ENCODE data around the gene HIRIP3.
A peak's percentile ranks its signal among the peaks of the same experiment; 100 is the strongest.

Gene HIRIP3

GRCh38 chr16:29995911-29996765 is 721 bp upstream of the HIRIP3 start, which contains the start of gene INO80E:
TSS of gene INO80E (plus strand) at chr16:29996241. CDS start at chr16:29996311, 70 bp downstream.
- H3K36me3 Mint-ChIP-seq (ENCODE audit: low read depth) = peaks cover 30% of the 10 kb centered on the region
- H3K4me3 Mint-ChIP-seq = peak within 1 kb of the TSS; percentile 99
- peaks cover 29% of the 10 kb centered on the region for H3K4me1 Mint-ChIP-seq (ENCODE audit: low read depth)
- H3K9me3 Mint-ChIP-seq = no peaks in the 10 kb centered on the region
- no peaks in the 10 kb centered on the region for H3K27me3 Mint-ChIP-seq (ENCODE audit: low read depth)
- peak within 1 kb of the TSS; percentile 98 for H3K27ac Mint-ChIP-seq

- Mint-ChIP-seq H3K36me3 (ENCODE audit: low read depth) (peaks cover 30% of the 10 kb centered on the region), H3K9me3 (no peaks in the 10 kb centered on the region), H3K4me3 (peak overlapping the region; percentile 99), H3K27ac (peak overlapping the region; percentile 98), H3K4me1 (ENCODE audit: low read depth) (peaks cover 28% of the 10 kb centered on the region), H3K27me3 (ENCODE audit: low read depth) (no peaks in the 10 kb centered on the region)
These were observed 655 bp downstream of the HIRIP3 start for GRCh38 chr16:29994600-29995323.

- Mint-ChIP-seq H3K36me3 (ENCODE audit: low read depth) (peaks cover 28% of the 10 kb centered on the region), H3K4me1 (ENCODE audit: low read depth) (peaks cover 23% of the 10 kb centered on the region), H3K4me3 (peak overlapping the region; percentile 99), H3K27me3 (ENCODE audit: low read depth) (no peaks in the 10 kb centered on the region), H3K9me3 (no peaks in the 10 kb centered on the region), H3K27ac (peak overlapping the region; percentile 98)
These were observed 1.4 kb downstream of the HIRIP3 start for GRCh38 chr16:29993903-29994599.

GRCh38 chr16:29993191-29993902 is 2.1 kb downstream of the HIRIP3 start:
- peaks cover 29% of the 10 kb centered on the region for H3K36me3 Mint-ChIP-seq (ENCODE audit: low read depth)
- peak overlapping the region; percentile 99 for H3K4me3 Mint-ChIP-seq
- H3K9me3 Mint-ChIP-seq = no peaks in the 10 kb centered on the region
- H3K27ac Mint-ChIP-seq = no peak overlapping the region
- no peaks in the 10 kb centered on the region for H3K27me3 Mint-ChIP-seq (ENCODE audit: low read depth)
- H3K4me1 Mint-ChIP-seq (ENCODE audit: low read depth) = peaks cover 21% of the 10 kb centered on the region

GRCh38 chr16:29992344-29992967 is 3.0 kb downstream of the HIRIP3 start:
- peaks cover 34% of the 10 kb centered on the region for H3K36me3 Mint-ChIP-seq (ENCODE audit: low read depth)
- no peaks in the 10 kb centered on the region for H3K27me3 Mint-ChIP-seq (ENCODE audit: low read depth)
- peaks cover 18% of the 10 kb centered on the region for H3K4me1 Mint-ChIP-seq (ENCODE audit: low read depth)
- no peaks in the 10 kb centered on the region for H3K9me3 Mint-ChIP-seq
- H3K27ac Mint-ChIP-seq = peak overlapping the region; percentile 57
- peak overlapping the region; percentile 28 for H3K4me3 Mint-ChIP-seq

GRCh38 chr16:29991571-29991904 is 3.9 kb downstream of the HIRIP3 start:
- H3K27ac Mint-ChIP-seq = no peak overlapping the region
- H3K4me3 Mint-ChIP-seq = no peak overlapping the region
- no peaks in the 10 kb centered on the region for H3K9me3 Mint-ChIP-seq
- peaks cover 13% of the 10 kb centered on the region for H3K4me1 Mint-ChIP-seq (ENCODE audit: low read depth)
- H3K36me3 Mint-ChIP-seq (ENCODE audit: low read depth) = peaks cover 33% of the 10 kb centered on the region
- H3K27me3 Mint-ChIP-seq (ENCODE audit: low read depth) = no peaks in the 10 kb centered on the region

GRCh38 chr16:29990883-29991570 is 4.4 kb downstream of the HIRIP3 start:
- Mint-ChIP-seq H3K9me3 (no peaks in the 10 kb centered on the region), H3K4me3 (no peak overlapping the region), H3K4me1 (ENCODE audit: low read depth) (peaks cover 13% of the 10 kb centered on the region), H3K27ac (no peak overlapping the region), H3K27me3 (ENCODE audit: low read depth) (no peaks in the 10 kb centered on the region), H3K36me3 (ENCODE audit: low read depth) (peaks cover 34% of the 10 kb centered on the region)

GRCh38 chr16:29990034-29990433 is 5.4 kb downstream of the HIRIP3 start:
- Mint-ChIP-seq H3K4me1 (ENCODE audit: low read depth) (peaks cover 13% of the 10 kb centered on the region), H3K36me3 (ENCODE audit: low read depth) (peaks cover 40% of the 10 kb centered on the region), H3K9me3 (no peaks in the 10 kb centered on the region), H3K4me3 (no peak overlapping the region), H3K27me3 (ENCODE audit: low read depth) (no peaks in the 10 kb centered on the region), H3K27ac (no peak overlapping the region)

GRCh38 chr16:29989111-29989858 is 6.1 kb downstream of the HIRIP3 start:
- Mint-ChIP-seq H3K27me3 (ENCODE audit: low read depth) (no peaks in the 10 kb centered on the region), H3K9me3 (no peaks in the 10 kb centered on the region), H3K27ac (no peak overlapping the region), H3K4me1 (ENCODE audit: low read depth) (peaks cover 6% of the 10 kb centered on the region), H3K4me3 (no peak overlapping the region), H3K36me3 (ENCODE audit: low read depth) (peaks cover 37% of the 10 kb centered on the region)

- Mint-ChIP-seq H3K9me3 (no peaks in the 10 kb centered on the region), H3K4me3 (no peak overlapping the region), H3K36me3 (ENCODE audit: low read depth) (peaks cover 37% of the 10 kb centered on the region), H3K27ac (no peak overlapping the region), H3K27me3 (ENCODE audit: low read depth) (no peaks in the 10 kb centered on the region), H3K4me1 (ENCODE audit: low read depth) (no peaks in the 10 kb centered on the region)
These were observed 6.9 kb downstream of the HIRIP3 start for GRCh38 chr16:29988346-29989075.

GRCh38 chr16:29987371-29988085 is 7.9 kb downstream of the HIRIP3 start:
- Mint-ChIP-seq H3K9me3 (no peaks in the 10 kb centered on the region), H3K27ac (no peak overlapping the region), H3K27me3 (ENCODE audit: low read depth) (no peaks in the 10 kb centered on the region), H3K4me1 (ENCODE audit: low read depth) (no peaks in the 10 kb centered on the region), H3K4me3 (no peak overlapping the region), H3K36me3 (ENCODE audit: low read depth) (peaks cover 40% of the 10 kb centered on the region)

GRCh38 chr16:29986931-29987330 is 8.5 kb downstream of the HIRIP3 start:
- H3K27me3 Mint-ChIP-seq (ENCODE audit: low read depth) = no peaks in the 10 kb centered on the region
- no peak overlapping the region for H3K4me3 Mint-ChIP-seq
- H3K27ac Mint-ChIP-seq = no peak overlapping the region
- H3K9me3 Mint-ChIP-seq = no peaks in the 10 kb centered on the region
- no peaks in the 10 kb centered on the region for H3K4me1 Mint-ChIP-seq (ENCODE audit: low read depth)
- H3K36me3 Mint-ChIP-seq (ENCODE audit: low read depth) = peaks cover 41% of the 10 kb centered on the region

Measured in T-helper 1 cell treated with Interleukin-12 subunit alpha and Interleukin-12 subunit beta and Interleukin-4 antibody, amounts not matched to agents 30 μg/mL and 1 μg/mL, for 36 hours (primary cell).